NAMALWA (cell line): ENCODE data around the gene TRPC4AP.
A peak's percentile ranks its signal among the peaks of the same experiment; 100 is the strongest.
"Not testable (repeated sequence)": the region's sequence is repeated elsewhere in the genome, so short reads cannot be mapped to it uniquely, and the experiment has no call there.

ENCODE experiments used
- DNase-seq: peaks from one replicate; pipeline ENCODE4 v3.0.0-alpha.2; 2015; ENCODE audit warnings: low spot score

TRPC4AP gene, protein sequence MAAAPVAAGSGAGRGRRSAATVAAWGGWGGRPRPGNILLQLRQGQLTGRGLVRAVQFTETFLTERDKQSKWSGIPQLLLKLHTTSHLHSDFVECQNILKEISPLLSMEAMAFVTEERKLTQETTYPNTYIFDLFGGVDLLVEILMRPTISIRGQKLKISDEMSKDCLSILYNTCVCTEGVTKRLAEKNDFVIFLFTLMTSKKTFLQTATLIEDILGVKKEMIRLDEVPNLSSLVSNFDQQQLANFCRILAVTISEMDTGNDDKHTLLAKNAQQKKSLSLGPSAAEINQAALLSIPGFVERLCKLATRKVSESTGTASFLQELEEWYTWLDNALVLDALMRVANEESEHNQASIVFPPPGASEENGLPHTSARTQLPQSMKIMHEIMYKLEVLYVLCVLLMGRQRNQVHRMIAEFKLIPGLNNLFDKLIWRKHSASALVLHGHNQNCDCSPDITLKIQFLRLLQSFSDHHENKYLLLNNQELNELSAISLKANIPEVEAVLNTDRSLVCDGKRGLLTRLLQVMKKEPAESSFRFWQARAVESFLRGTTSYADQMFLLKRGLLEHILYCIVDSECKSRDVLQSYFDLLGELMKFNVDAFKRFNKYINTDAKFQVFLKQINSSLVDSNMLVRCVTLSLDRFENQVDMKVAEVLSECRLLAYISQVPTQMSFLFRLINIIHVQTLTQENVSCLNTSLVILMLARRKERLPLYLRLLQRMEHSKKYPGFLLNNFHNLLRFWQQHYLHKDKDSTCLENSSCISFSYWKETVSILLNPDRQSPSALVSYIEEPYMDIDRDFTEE

DNA sequence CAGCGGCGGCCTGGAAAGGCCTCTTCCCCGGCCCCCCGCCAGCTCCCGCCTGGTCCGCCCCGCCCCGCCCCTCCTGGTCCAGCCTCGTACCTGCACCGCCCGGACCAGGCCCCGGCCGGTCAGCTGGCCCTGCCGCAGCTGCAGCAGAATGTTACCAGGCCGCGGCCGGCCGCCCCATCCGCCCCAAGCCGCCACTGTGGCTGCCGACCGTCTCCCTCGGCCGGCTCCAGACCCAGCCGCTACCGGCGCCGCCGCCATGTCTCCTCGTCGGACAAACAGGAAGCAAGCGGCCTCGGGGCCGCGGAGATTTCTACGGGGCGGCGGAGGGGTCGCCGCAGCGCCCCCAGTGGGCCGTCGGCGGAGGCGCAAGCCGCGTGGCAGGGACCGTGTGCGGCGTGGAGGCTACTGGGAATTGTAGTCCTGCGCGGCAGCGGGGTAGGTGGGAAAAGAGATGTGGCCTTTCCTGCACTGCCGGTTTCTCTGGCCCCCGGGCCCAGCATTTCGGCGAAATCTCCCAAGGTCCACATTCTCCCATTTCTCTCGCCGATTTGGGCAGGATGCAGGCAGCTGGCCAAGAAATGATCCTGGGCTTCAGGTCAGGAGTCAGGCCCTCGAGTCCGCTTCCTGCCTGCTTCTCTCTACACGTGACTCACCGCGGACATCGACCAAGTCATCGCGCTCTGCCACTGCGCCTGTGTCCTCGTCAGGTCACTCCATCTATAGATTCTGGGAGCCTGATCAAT, at the start of gene TRPC4AP:
Gene TRPC4AP (minus strand): TSS at position 284 of the 743 bp plus-strand sequence. CDS start 26 bp downstream, at position 258.
- DNase-seq = peak; percentile 94

DNA sequence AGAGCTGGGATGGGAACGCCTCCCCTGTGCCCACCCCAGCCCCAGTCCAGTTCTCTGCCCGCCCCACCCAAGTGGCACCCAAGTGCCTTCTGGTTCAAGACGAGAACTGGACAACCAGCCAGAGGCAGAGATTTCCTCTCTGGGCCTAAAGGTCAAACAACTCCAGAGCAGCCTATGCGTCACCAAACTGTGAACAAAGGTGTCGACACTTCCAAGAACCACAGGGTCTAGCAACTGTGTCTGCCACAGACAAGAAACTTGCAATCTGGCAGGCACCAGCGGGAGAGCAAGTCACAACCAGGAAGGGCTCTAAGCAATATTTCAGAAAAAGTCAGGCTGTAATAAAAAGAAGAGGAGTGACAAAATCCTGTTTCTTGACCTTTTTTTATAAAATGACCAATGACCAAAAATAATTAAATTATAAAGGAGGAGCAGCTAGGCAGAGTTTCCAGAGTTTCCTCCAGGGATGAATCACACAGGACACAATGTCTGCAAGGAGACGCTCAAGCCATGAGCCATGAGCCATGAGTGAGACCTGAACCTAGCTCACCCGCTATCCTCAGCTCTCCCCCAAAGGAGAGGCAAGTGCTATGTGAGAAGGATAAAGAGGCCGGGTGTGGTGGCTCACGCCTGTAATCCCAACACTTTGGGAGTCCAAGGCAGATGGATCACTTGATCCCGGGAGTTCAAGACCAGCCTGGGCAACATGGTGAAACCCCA, 43.4 kb upstream of the TRPC4AP start:
- no peak for DNase-seq

DNA sequence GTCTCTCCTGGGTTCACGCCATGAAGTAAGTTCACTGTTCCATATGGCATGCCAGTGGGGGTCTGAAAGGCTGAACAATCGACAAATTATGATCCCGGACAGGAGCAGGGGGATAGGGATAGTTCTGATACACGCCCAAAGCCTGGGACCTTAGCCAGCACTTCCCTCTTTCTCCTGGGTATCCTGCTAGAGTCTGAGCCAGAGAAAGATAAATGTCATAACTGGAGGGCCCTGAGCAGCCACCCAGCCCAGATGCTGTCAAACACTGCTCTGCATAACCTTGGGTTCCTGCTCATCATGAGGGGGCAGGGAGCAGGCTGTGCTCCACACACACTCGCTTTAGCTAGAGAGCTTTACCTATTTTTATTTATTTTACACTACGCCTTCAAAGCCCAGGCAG, 42.3 kb upstream of the TRPC4AP start:
- DNase-seq = no peak

DNA sequence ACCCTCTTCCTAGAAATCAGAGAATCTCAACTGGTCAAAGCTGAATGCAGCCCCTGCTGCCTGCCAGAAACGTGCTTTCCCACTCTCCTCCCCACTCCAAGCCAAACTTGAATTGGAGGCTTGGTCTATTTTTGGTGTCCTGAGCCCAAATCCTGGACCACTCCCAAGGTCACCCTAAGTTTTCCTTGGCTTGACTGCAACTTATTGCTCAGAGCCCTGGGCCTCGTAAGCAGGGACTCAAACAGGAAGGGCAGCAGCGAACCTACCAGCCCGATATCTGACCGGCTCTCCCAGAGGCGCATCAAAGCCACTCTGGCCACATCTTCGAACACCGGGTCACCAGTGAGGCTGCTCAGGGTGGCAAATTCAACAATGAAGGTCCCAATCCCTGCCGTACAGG, 41.9 kb upstream of the TRPC4AP start:
- DNase-seq = no peak

DNA sequence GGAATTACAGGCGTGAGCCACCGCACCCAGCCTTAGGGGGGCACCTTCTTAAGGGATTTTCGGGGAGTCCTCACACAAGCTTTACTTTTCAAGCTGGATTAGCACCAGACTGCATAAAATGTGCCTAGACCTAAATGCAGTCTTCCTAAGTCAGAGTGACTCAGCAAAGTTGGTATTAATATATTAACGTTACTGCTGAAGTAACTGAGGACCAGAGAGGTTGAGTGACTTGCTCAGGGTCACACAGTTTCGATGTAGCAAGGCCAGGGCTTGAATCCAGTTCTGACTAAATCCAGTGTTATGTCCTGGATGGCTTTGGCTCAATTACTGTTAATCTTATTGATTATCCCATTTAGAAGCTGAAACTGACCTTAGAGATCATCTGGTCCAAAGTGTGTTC, 41.1 kb upstream of the TRPC4AP start:
- no peak for DNase-seq

DNA sequence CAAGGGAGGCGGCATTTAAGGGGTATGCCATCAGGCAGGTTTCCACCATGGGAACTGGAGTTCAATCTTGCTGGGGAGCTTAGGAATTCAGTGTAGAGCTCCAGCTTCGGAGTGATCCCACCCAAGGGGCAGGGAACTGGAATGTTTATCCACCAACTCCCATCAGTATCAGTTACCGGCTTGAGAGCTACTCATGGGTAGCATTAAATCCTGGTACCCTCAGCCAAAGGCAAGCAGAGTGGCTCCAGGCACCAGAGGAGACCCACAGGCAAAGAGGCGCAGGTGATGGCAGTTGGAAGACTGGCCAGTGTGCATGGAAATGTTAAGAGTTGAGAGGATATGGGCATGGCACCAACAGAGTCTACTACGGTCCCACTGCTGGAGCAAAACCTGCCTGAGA, 40.4 kb upstream of the TRPC4AP start:
- DNase-seq = no peak

DNA sequence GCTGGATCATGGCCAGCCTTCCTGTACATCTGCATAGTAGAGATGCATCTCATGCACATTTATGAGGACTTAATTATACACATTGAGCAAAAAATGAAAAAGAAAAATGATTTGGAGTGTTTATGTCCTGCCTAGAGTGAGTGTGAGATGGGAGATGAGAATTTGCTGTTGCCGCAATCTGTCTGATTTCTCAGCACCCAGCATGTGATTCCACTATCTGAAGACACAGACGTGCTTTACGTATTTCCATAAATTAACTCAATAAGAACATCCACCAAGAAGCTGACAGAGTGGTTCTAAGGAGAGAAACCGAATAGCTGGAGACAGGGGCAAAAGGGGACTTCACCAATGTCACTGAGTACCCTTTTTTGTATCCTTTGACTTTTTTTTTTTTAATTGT, 39.3 kb upstream of the TRPC4AP start:
- DNase-seq = no peak

DNA sequence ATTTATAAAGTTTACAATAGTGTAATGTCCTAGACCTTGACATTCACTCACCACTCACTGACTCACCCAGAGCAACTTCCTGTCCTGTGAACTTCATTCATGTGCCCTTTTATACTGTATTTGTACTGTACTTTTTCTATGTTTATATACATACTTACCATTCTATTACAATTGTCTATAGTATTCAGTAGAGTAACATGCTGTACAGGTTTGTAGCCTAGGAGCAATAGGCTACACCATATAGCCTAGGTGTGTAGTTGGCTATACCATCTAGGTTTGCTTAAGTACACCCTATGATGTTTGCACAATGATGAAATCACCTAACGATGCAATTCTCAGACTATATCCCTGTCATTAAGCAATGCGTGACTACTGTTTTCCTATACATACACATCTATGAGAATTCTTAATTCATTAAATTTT, 37.1 kb upstream of the TRPC4AP start:
- DNase-seq = no peak

DNA sequence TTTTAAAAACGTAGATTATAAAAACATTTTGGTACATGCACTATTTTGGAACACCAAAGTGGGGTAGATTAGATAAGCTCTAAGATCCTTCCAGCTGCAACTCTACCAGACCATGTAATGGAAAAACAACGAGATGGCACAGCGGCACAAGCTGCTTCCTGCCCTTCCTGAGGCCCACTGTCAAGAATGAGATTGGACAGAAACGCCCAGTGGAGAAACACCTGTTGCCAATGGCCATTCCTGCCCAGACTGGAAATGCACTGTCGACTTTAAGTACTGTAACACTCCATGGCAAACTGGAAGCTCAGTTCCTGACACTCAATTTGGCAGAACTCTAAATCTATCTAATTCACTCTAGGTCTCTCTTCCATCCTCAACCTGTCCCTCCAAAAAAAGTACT, 33.1 kb upstream of the TRPC4AP start:
- DNase-seq = no peak

DNA sequence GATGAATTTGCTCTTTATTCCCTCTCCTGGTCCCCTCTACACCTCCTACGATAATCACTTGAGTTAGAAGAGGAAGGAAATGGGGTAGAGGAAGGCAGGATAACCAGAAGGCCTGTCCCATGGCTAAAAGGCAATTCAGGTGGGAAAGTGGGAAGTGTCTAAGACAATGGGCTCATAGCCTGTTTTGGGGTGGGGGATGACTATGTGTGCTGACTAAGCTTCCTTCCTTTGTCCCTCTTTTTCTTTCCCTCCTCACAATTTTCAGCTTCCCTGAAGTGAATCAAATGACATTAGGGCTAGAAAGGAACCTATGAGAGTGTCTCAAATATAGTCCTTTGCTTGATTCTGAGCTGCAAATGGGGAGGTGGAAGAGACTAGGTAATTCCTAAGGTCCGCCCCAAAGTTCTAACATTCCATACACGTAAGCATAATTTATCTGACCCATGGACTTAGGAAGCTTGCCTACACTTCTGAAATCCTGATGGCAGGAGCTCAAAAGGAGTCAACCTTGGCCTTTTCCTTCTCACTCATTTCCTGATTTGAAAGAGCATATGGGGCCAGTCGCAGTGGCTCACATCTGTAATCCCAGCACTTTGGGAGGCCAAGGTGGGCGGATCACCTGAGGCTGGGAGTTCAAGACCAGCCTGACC, 30.3 kb upstream of the TRPC4AP start:
- no peak for DNase-seq

DNA sequence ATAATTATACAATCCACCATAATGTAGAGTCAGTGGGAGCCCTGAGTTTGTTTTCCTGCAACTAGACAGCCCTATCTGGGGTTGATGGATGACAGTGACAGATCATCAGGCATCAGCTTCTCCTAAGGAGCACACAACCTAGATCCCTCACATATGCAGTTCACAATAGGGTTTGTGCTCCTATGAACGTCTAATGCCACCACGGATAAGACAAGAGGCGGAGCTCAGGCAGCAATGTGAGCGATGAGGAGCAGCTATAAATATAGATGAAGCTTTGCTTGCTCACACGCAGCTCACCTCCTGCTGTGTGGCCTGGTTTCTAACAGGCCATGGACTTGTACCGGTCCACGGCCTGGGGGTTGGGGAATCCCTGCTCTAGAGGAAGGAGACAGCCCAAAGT, 28.6 kb upstream of the TRPC4AP start:
- no peak for DNase-seq

DNA sequence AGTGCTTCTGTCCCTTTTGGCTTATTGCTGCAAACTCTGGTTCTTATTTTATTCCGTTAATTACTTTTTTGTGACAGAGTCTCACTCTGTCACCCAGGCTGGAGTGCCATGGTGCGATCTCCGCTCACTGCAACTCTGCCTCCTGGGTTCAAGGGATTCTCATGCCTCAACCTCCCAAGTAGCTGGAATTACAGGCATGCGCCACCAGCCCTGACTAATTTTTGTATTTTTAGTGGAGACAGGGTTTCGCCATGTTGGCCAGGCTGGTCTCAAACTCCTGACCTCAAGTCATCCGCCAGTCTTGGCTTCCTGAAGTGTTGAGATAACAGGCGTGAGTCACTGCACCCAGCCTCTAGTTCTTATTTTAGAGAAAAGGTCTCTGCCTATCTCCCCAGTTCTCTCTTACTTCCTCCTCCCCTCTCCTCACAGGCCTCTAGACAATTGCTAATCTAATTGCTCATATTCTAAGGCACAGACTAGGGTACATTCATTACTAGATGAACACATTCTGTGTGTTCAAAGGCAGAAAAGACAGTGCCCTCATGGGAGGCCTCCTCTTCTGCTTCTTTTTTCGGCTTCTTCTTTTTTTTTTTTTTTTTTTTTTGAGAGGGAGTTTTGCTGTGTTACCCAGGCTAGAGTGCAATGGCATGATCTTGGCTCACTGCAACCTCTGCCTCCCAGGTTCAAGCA, 27.6 kb upstream of the TRPC4AP start:
- DNase-seq = no peak

DNA sequence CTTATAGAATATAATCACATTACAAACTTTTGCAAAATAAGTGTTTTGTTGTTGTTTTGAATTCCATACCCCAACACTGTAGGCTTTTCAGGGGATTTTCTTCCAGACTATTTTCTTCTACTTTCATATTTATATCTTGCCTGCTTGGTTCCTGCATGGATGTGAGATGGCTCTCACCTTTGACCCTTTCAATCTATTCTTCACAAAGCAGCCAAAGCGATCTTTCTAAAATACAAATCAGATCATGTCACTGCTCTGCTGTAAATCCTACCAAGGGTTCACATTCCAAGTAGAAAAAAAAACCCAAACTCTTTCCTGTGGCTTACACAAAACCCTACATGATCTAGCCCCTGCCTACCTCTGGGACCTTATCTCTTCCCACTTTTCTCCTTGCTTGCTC, 25.0 kb upstream of the TRPC4AP start:
- no peak for DNase-seq

DNA sequence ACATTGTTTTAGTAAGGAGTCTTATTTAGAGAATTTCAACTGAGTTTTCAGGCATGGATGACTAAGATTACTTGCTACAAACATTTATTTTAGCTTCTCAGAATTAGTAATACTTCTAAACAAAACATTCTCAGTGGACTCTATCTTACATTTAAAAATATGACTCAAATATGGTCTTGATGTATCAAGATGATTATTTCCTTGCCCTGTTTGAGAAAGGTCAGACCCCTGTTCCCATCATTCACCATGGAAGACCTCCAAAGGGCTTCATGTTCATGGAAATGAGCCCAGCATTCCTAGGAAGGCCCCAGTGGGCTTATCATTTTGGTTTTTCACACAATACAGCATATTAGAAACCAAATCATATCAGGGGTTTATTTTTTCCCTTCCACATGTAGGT, 24.6 kb upstream of the TRPC4AP start:
- no peak for DNase-seq

DNA sequence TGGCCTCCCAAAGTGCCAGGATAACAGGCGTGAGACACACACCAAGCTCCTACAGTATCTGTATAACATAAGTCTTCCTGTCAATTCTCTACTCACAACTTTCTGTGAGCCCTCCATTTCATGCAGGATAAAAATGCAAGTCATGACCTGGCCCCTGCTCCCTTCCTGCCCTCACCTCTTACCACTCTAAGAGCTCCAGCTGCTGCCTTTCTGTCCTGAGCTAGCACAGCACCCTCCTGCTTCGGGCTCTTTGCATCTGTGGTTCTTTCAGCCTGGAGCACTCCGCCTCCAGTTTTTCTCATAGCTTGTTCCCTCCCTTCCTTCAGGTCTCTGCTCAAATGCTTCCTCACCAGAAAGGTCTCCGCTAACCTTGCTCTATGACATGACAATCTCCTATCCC, 23.7 kb upstream of the TRPC4AP start:
- DNase-seq = no peak

DNA sequence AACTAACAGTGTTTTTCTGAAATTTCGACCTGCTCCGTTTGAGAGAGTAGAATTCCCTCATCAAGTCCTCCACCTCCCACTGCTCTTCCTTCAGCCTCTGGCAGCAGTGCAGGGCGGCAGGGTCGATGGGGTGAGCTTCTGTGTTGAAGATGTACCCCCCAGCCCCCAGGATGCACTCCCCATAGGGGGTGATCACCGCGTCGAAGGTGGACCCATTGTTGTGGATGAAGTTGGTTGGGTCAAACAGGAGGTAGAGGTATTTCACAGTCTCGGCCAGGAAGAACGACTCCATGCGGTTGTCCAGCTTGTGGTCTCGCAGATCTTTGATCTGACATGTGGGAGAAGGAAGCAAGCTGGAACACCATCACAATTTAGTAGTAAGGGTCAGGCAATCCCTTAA, 23.0 kb upstream of the TRPC4AP start:
- DNase-seq = no peak

DNA sequence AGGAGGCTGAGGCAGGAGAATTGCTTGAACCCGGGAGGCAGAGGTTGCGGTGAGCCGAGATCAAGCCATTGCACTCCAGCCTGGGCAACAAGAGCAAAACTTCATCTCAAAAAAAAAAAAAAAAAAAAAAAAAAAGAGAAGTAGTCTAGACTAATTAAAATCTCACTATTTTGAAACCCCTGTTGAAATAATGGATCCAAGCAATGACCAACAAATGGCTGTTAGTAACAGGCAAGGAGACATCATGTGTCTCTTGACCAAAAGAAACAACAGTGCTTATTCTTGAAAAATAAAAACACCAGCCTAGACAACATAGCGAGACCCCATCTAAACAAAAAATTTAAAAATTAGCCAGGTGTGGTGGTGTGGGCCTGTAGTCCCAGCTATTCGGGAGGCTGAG, 19.7 kb upstream of the TRPC4AP start:
- DNase-seq = not testable (repeated sequence)

DNA sequence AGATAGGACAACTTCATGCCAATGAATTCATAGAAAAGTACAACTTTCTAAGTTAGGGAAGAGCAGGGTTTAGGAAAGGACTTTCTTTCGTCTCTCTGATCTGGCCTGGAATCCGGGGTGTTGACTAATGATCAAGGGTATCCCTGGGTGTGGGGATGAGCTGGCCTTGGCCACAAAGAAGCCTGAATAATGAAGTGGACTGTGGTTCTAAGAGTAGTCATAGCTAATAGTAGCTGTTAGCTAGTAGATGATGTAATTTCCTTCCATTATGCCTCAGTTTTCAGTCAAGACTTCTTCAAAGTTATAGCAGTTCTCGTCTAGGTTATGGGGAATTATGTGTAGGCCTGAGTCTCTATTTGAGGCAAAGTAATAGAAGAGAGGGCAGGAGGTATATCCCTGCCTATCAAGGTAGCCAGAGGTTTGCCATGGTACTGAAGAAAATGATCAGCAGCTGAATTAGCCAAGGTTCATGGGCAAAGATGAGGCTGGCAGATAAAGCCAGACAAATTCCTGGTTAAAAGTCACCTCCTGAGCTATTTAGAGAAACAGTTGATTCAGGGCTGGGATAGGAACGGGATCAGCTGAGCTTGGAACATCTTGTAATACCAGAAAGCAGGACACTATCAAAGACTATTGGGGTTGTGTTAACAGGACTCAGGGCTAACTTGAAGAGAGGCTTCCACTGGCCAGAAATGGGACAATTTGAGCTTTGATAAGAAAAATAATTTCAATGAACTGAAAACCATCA, 18.7 kb upstream of the TRPC4AP start:
- DNase-seq = no peak

DNA sequence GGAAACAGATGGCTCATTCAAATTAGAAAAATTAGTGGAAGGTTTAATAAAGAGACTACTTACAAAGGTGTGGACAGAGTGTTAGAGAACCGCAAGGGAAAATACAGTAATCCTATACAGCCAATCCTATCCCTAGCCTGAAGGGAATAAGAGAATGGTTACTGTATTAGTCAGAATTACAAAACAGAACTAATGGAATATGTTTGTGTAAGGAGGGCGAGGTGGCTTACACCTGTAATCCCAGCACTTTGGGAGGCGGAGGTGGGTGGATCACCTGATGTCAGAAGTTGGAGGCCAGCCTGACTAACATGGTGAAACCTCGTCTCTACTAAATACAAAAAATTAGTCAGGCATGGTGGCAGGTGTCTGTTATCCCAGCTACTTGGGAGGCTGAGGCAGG, 16.3 kb upstream of the TRPC4AP start:
- DNase-seq = no peak

DNA sequence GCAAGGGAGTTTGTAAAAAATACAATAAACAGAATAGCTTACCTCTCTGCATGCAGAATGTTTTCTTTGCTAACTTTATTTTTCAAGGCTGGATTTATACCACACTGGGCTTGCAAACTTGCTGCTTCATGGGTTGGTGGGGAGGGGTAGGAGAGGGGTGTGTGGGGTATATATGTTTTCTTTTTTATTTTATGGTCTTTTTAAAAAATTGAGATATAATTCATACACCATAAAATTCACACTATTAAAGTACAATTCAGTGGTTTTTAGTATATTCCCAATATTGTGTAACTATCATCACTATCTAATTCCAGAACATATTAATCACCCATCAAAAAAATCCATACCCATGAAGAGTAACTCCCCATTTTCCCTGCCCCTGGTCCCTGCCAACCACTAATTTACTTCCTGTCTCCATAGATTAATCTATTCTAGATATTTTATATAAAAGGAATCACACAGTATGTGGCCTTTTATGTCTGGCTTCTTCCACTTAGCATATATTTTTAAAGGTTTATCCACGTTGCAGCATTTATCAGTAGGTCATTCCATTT, 14.3 kb upstream of the TRPC4AP start:
- DNase-seq = no peak
